ENCODE data around the gene CHAF1A.

The CHAF1A gene

DNA sequence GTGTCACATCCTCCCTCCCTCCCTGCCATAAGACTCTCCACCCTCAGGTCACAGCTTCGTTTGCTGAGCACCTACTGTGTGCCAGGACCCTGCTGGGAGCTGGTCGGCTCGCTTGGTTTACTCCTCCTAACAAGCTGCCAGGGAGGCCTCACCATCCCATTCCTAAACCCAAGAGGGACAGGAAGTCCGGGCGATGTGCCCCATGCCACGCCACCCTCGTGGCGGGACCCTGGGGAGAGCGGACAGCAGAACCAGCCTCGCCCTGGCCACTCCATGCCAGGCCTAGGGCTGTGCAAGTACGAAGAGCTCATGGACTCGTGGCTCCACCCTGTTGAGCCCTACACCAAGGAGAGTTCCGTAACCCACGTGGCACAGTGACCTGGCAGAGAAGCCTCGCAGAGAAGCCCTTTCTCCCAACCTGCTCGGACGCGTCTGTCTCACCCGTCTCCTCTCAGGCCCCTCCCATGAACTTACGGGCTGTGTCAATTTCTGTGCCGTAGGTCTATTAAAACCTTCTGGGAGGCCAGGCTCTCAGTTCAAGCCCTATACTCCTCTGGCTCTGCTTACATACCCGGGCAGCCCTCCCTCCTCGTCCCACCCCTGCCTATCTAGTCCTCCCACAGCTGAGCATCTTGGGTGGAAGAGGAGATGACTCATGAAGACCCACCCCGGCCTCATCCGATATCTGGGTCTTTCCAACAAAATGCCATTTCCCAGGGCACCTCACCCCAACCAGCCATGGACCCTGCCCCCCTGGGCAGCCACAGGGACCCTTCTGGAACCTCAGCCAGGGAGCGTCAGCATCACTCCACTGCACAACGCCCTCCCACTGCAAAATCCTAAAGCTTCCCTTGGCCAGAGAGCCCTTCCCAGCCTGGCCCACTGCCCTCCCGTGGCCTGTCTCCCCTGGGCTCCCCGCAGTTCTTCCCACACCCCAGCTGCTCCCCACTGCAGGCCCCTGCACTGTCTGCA, 52.6 kb downstream of the CHAF1A start:
- FAIRE-seq (no peak), DNase-seq (ENCODE audit: low spot score) (no peak)

DNA sequence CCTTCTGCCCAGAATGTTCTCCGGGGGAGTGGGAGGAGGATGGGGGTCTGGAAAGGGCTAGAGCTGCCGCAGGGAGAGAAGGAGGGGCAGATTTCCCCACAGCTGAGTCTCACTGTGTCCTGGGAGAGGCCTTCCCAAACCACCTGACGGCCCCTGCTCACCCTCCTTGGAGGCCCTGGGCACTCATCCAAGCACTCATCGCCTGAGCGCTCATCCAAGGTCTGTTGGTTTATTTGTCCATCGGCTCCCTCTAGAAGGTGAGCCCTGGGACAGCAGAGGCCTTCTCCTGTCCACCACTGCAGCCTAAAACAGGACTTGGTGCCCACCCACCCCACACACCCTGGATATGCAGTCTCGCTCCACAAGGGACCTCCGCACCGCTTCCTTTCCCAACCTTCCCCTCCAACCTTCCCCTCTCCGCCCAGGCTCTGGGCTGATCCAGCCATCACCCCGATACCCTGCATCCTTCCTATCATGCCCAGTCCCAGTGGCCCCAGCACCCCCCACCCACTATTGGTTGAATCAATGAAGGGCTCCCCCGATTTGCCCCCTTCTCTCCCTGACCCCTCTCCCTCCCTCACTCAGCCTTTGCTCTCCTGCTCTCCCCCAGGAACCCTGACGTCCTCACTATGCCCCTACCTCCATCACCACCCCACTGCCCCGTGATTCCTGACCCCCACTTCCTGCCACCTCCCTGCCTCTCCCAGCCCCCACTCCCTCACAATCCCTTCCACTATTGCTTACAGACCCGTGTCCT, 53.5 kb downstream of the CHAF1A start:
- DNase-seq (ENCODE audit: low spot score) (peak; percentile 77), FAIRE-seq (peak; percentile 83)

GRCh38 chr19:4456476-4456842, 54.0 kb downstream of the CHAF1A start:
- DNase-seq (ENCODE audit: low spot score) (peak; percentile 52), FAIRE-seq (no peak)

DNA sequence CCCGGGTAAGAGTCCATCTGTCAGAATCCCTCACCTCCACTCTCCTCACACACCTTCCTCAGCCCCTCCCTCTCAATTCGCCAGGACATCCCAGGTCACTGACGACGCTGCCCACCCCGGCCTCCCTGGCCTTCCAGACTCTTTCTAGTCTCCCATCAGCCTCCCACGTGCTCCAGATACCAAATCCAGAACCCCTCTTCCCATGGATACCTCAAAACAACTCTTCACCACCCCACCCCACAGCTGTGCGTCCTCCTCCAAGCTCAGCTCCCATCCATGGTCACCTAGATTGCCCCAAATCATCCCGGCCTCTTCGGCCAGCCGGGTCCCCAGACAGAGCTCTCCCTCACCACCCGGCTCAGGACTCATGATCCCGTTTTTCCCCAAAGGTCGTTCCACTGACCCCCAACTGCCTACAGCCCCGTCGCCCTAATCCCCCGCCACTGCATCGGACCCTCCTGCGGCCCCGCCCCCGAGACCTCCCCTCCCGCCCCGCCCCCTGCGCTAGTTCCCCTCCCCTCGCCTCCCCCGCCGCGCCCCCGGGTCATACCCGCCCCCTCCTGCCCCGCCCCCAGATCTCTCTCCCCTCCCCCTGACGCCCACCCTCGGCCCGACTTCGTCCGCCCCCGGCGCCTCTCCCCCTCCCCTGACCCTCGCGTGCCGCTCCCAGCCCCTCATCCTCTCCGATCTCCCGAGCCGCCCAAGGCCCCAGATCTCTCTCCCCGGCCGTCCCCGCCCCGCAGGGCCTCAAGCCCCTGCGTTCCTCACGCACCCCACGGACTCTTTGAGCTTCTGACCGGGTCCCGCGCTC, 54.6 kb downstream of the CHAF1A start:
- FAIRE-seq = no peak
- DNase-seq (ENCODE audit: low spot score) = no peak

DNA sequence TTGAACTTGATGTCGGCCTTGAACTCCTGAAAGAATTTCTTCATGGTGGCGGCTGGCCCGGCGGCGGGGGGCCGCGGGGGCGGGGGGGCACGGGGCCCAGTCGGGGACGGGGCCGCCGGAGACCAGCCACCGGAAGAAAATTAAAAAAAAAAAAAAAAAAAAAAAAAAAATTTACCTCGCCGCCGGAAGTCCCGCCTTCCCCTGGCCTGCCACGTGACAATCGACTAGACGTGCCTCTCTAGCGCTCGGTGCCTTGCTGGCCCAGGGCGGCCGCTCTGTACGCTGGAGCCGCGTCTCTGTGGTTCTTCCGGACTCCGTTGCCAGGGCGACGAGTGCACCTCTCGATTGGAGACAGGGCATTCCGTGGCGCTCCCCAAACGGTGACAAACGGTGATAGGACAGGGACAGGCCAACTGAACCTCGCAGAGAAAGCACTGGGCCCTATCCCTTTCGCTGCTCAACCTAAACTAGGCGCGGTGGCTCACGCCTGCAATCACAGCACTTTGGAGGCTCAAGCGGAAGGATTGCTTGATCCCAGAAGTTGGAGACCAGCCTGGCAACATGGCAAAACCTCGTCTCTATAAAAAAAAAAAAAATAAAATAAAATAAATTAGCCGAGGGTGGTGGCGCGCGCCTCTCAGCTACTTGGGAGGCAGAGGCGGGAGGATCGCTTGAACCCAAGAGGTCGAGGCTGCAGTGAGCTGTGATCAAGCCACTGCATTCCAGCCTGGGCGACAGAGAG, 55.4 kb downstream of the CHAF1A start, which contains the start of gene UBXN6:
Gene UBXN6 (minus strand): TSS at position 141 of the 742 bp plus-strand sequence. CDS start 97 bp downstream, at position 44.
- DNase-seq (ENCODE audit: low spot score) = peak; percentile 94
- FAIRE-seq = peak; percentile 72

- no peak for FAIRE-seq
- no peak for DNase-seq (ENCODE audit: low spot score)
These were observed 62.6 kb downstream of the CHAF1A start for GRCh38 chr19:4464815-4465581.

DNA sequence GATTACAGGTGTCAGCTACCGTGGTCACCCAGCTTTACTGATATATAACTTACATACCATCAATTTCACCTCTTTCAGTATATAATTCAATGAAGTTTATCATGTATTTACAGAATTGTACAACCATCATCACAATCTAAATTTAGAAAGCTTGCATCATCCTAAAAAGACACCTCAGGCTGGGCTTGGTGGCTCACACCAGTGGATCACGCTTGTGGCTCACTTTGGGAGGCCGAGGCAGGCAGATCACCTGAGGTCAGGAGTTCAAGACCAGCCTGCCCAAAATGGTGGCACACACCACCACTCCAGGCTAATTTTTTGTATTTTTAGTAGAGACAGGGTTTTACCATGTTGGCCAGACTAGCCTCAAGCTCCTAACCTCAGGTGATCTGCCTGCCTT, 65.4 kb downstream of the CHAF1A start:
- DNase-seq (ENCODE audit: low spot score) (no peak), FAIRE-seq (no peak)

- FAIRE-seq (peak; percentile 99), DNase-seq (ENCODE audit: low spot score) (peak; percentile 100)
These were observed 69.1 kb downstream of the CHAF1A start for GRCh38 chr19:4471403-4472173.

GRCh38 chr19:4472174-4472974, 69.9 kb downstream of the CHAF1A start, which contains the start of gene HDGFL2:
HDGFL2 (plus strand) TSS chr19:4472297; CDS start chr19:4472351, 54 bp downstream.
- DNase-seq (ENCODE audit: low spot score) = no peak
- no peak for FAIRE-seq

- FAIRE-seq = no peak
- DNase-seq (ENCODE audit: low spot score) = no peak
These were observed 70.7 kb downstream of the CHAF1A start for GRCh38 chr19:4473011-4473762.

DNA sequence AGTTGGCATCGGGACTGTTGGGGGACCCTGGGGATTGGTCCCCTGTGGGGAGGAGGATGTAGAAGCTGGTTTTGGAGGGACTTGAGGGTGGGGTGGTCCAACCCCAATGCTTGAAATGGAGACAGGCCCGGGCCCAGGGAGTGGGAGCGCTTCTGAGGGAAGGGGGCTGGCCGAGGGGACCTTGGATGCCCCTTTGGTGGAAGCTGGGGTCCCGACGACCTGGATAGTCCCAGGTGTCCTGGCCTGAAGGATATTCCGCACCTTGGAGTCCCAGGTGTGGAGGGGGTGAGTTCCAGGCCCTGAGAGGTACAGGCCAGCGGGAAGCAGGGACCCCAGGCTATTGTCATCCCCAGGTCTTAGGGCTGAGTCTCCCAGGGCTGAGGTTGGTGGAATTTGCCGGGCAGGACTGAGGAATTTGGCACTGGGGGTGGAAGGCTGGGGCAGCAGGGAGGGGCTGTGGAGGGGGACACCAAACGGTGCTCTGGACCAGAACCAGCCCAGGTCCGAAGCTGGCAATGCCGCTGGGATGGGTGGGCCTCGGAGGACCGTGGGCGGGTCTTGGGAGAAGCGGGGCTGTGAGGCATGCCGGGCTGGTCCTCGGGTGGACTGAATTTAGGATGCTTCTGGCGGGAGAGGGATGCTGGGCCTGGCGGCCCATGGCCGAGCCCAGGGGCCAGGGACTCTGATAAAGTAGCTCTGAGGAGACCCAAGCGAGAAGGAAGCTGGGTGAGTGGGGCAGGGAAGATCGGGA, 71.5 kb downstream of the CHAF1A start:
- DNase-seq (ENCODE audit: low spot score) (no peak), FAIRE-seq (no peak)

DNA sequence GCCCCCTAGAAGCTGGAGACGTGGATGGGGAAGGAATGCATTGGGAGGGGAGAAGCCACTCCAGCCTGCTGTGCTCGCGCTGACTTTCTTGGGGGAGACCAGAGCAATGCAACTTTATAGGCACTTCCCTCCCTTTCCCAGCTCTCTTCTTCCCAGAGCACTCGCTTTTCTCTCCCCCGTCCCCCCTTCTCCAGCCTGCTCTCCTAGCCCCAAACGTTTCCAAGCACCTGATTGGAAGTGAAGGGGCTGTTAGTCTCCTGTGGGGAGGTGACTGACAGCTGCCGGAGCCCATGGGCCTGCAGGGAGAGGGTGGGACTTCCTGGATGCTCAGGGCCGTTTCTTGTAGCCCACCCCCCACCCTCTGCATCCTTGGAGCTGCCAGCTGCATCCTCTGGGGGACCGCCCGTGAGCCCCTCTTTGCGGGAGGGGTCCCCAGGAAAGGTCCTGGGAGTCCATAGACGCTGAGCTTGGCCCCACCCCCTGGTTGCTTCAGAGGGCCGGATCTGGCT, 72.1 kb downstream of the CHAF1A start:
- DNase-seq (ENCODE audit: low spot score) (no peak), FAIRE-seq (no peak)

- DNase-seq (ENCODE audit: low spot score) (no peak), FAIRE-seq (no peak)
These were observed 74.8 kb downstream of the CHAF1A start for GRCh38 chr19:4477034-4477801.

- FAIRE-seq = no peak
- DNase-seq (ENCODE audit: low spot score) = no peak
These were observed 80.4 kb downstream of the CHAF1A start for GRCh38 chr19:4482721-4483364.

DNA sequence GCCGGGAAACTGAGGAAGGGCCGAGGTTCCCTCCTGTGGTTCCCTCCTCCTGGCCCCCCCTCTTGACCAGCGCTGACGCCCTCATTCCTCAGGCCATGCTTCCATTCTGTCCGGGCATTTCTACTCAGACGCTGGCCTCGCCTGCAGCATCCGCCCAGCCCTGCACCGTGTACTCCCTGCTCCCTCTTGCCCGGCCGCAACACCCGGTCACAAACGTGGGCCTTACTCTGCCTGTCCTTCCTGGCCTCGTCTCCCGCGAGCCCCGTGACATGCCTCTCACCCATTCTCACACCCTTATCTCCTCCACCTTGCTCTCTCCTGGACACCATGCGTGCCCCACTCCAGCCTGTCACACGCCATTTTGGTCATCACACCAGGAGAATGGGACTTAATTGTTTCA, 80.9 kb downstream of the CHAF1A start:
- no peak for FAIRE-seq
- no peak for DNase-seq (ENCODE audit: low spot score)
